GM18502 (cell line): Measurements from ENCODE around the gene MFSD2B.

Experiments used
- ATAC-seq: cut with Tn5 transposase; IDR thresholded peaks from one replicate; pipeline ENCODE4 v1.9.1; 2021; ENCODE audit warnings: mild to moderate bottlenecking; ENCODE audit not compliant: unreplicated experiment, poor library complexity

MFSD2B gene

DNA sequence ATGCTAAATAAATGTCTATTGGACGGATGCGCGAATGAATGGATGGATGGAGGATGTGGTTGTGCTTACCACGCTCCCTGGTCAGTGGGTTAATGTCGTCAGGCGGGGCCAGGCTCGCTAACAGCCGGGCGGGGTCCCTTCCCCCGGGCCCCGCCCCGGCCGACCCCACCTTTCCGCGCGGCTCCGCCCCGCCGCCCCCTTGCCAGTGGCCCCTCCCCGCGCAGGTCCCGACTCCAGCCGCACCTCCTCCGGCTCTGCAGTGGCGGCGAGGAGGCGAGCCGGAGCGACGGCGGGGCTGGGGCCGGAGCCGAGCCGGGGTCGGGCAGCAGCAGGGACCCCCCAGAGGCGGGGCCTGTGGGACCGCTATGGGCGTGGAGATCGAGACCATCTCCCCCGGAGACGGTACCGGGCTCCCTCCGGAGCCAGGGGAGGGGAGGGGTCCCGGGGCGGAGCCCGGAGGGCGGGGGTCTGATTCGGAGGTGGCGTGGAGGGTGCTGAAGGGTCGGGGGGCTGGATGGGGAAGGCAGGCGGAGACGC lies 39.7 kb downstream of the MFSD2B start, which contains the start of gene FKBP1B:
FKBP1B (plus strand) TSS at position 257 of the 537 bp plus-strand sequence; CDS start at position 366, 109 bp downstream.
- ATAC-seq, result no peak

GRCh38 chr2:24050041-24050979 lies 40.4 kb downstream of the MFSD2B start:
- ATAC-seq, result no peak

DNA sequence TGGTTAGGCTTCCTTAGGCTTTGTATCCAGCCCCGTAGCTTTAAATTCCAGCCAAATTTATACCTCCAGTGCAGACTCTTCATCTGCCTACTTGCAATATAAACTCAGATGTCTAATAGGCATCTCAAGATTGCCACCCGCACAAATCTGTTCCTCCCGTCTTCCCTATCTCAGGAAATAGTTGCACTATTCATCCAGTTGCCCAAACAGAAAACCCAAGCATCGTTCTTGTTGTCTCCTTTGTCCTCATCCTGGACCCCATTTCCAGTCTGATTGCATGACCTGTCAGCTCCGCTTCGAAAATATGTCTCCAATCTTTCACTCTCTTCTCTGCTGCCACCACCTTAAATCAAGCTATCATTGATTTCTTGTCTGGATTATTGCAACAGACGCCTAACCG lies 41.9 kb downstream of the MFSD2B start:
- no peak for ATAC-seq

- ATAC-seq, result no peak
These were observed 43.1 kb downstream of the MFSD2B start for GRCh38 chr2:24052951-24053350.

GRCh38 chr2:24054366-24055010 lies 44.6 kb downstream of the MFSD2B start:
- ATAC-seq, result no peak

DNA sequence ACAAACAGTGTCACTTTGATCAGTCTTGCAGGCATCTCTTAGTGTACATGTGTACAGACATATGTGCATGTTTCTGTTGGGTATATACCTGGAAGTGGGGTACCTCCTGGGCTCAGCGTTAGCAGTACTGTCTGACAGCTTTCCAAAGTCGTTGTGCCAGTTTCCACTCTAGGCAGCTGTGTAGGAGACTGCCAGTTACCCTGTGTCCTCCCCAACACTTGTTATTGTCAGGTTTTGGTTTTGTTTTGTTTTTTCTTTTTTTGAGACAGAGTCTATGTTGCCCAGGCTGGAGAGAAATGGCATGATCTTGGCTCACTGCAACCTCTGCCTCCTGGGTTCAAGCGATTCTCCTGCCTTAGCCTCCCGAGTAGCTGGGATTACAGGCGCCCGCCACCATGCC lies 45.9 kb downstream of the MFSD2B start:
- ATAC-seq, result no peak

DNA sequence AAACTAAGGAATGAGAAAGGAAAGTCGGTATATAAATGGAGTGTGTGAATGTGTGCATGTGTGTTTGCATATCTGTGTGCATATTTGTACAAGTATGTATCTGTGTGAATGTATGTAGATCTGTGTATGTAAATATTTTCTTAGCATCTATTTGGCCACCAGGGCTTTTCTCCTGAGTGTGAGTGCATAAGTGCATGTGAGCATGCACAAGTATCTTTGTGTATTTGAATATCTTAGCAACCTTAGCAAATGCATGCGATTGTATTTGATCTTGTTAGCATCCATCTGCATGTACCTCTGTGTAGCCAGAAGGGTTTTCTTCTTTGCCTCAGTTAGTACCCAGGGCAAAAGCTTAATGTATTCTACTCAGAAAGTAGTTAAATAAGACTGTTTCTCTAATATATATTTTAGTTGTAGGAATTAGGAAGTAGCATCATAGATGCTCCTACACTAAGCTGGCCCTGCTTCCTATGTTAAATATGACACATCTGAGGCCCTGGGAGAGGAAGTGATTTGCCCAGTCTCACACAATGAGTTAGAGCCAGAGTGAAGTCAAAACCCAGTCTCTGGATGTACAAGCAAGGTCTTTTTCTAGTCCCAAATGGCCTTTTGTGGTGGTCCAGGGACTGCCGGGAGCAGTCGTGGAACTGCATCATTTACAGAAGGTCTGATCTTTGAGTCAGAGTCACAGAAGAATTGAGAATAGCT lies 48.8 kb downstream of the MFSD2B start:
- ATAC-seq, result no peak

- ATAC-seq, result no peak
These were observed 55.5 kb downstream of the MFSD2B start for GRCh38 chr2:24065341-24065740.

DNA sequence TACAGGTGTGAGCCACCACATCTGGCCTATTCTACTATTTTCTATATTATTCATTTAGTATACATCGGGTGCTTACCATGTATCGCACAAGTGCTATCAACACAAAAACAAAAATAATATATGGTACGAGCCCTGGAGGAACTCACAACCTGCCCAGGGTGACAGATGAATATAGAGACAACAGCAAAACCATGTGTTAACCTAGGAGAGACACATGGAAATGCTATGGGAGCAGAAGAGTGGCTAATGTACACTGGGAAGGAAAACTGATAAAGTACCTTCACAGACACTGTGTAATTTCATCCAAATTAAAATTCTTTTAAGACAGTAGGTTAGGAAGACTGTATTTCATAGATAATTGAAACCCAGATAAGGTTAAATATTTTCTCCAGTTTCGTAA lies 62.4 kb downstream of the MFSD2B start:
- ATAC-seq, result no peak

DNA sequence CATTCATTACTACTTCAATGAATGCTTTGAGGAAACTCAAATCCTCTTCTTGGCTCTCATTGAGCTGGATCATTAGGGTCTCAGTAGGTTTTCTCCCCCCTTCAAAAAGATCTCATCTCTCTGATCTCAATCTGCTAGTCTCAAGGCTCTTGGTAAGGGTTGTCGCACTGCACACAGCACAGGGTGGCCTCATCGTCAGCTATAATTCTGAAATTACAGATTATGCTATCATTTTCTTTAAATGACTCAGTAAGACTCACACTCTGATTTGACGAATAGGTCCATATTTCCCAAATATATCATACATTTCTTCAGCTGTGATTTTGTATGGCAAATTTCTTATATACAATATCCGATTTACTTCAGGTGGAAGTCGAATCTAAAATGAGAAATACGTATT lies 63.9 kb downstream of the MFSD2B start:
- no peak for ATAC-seq

DNA sequence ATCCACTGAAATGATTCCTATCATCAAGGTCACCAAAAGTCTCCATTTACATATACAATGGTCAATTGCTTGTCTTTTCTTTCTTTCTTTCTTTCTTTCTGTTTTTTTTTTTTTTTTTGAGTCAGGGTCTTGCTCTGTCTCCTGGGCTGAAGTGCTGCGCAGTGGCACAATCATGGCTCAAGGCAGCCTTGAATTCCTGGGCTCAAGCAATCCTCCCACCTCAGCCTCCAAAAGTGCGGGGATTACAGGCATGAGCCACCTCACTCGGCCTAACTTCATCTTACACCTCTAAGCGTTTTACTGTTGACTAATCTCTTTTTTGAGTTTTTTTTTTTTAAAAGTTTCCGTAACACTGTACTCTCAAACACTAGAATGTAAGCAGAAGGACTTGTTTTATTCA lies 65.4 kb downstream of the MFSD2B start:
- ATAC-seq, result no peak
